Mesodermal cell (in vitro differentiated cells): ENCODE data around the gene WASF2.

ENCODE experiments used
- H3K27ac ChIP-seq: 2 replicates; pipeline ENCODE4 v1.7.0; 2013; ENCODE audit warnings: mild to moderate bottlenecking, low read depth, low read length, moderate library complexity; ENCODE audit not compliant: severe bottlenecking
- H3K36me3 ChIP-seq: 2 replicates; pipeline ENCODE4 v1.7.1; 2013; ENCODE audit warnings: mild to moderate bottlenecking, low read length, moderate library complexity; ENCODE audit not compliant: control insufficient read depth, insufficient read depth
- H3K4me1 ChIP-seq: one replicate; pipeline ENCODE4 v1.7.1; 2013; ENCODE audit warnings: mild to moderate bottlenecking, low read length; ENCODE audit not compliant: insufficient read depth, control insufficient read depth, poor library complexity, severe bottlenecking
- H3K4me3 ChIP-seq: 2 replicates; pipeline ENCODE4 v1.7.0; 2013; ENCODE audit warnings: low read length, control low read depth, mild to moderate bottlenecking; ENCODE audit not compliant: insufficient read depth, poor library complexity, severe bottlenecking; ENCODE audit errors: extremely low read depth
- H3K9me3 ChIP-seq: 2 replicates; pipeline ENCODE4 v1.7.1; 2013; ENCODE audit warnings: mild to moderate bottlenecking, low read length, moderate library complexity; ENCODE audit not compliant: control insufficient read depth
- WGBS, 2 experiments: methylation state at CpG; one replicate each; pipeline ENCODE4 v1.1.5; 2013; ENCODE audit warnings: missing lambda C conversion rate in 2 of 2; ENCODE audit not compliant: insufficient coverage in 2 of 2; 5-methylcytosine and 5-hydroxymethylcytosine counted together

WASF2 gene

DNA sequence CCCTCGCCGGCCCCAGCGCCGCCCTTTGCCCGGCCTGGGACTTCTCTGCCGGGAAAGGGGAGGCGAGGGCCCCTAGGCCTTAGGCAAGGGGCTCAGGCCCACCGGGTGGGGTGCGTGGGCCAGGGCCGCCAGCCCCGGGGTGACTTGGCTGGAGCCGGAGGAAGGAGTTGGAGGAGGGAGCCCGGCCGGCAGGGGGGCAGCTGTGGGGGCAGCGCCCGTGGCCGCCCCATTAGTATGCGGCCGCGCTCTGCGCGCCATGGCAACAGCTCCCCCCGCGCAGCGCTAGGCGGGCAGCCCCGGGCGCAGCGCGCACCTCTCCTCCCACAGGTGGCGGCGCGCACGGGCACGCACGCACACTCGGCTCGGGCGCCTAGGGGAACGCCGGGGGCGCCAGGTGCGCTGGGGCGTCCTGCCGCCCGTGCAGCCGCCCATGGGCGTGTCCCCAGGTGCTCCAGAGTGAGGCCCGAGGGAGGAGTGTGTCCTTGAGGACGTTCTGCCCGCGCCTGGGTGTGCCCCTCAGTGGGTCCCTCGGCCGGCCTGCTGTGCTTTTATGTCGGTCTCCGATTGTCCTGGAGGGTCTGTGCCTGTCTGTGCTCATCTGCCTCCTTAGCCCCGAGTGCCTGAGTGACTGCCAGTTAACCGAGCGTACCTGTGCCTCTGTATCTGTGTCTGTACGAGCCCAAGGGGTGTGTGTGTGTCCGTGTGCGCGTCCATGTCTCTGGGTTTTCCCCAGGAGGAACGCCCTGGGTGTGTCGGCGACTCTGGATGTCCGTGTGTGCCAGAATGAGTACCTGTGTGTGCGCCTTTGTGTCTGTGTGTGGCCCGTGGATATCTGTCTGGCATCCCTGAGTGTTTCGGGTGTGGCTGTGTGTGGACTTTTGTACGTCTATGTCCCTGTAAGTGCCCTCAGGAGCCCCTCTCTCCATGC, 38.2 kb upstream of the WASF2 start:
- H3K9me3 ChIP-seq = no peaks in the 10 kb centered on the region
- peaks cover 14% of the 10 kb centered on the region for H3K36me3 ChIP-seq
- H3K4me3 ChIP-seq = peak overlapping the region; percentile 21
- peaks cover 58% of the 10 kb centered on the region for H3K4me1 ChIP-seq
- WGBS, 2 experiments = 9 to 11% methylated on average over 59 to 61 of the region's 71 CpGs
- no peak overlapping the region for H3K27ac ChIP-seq

DNA sequence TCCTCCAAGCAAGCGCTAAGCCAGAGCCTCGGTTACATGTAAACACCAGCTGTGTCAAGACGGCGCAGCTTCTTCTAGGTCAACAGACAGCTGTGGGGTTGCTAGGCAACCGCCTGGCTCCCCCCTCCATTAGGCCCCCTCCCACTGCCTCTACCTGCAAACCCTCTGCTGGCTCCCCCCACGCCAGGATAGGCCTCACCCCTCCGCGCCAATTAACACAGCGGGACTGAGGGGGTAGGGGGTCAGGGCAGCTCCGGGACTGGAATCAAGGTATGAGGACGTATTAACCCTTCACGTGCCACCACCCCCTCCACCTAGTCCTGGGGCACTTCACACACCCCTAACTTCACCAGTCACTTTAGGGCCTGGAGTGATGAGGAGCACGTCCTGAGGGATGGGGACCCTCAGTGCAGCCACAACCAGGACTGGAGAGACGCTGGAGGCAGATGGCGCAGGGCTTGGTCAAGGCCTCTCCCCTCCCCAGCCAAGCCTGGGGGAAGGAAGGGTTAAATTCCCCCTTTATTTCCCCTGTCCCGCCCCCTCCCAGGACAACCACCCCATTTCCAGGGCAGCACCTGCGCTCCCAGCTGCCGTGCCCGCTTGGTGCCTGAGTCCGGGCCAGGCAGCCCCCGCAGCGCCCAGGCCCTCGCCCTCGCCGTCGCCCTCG, 37.4 kb upstream of the WASF2 start:
- H3K27ac ChIP-seq = peak overlapping the region; percentile 66
- 7 to 8% methylated on average over 14 to 16 of the region's 27 CpGs for whole genome bisulfite sequencing, 2 experiments
- H3K4me1 ChIP-seq = peaks cover 66% of the 10 kb centered on the region
- peak overlapping the region; percentile 21 for H3K4me3 ChIP-seq
- peaks cover 6% of the 10 kb centered on the region for H3K36me3 ChIP-seq
- no peaks in the 10 kb centered on the region for H3K9me3 ChIP-seq

DNA sequence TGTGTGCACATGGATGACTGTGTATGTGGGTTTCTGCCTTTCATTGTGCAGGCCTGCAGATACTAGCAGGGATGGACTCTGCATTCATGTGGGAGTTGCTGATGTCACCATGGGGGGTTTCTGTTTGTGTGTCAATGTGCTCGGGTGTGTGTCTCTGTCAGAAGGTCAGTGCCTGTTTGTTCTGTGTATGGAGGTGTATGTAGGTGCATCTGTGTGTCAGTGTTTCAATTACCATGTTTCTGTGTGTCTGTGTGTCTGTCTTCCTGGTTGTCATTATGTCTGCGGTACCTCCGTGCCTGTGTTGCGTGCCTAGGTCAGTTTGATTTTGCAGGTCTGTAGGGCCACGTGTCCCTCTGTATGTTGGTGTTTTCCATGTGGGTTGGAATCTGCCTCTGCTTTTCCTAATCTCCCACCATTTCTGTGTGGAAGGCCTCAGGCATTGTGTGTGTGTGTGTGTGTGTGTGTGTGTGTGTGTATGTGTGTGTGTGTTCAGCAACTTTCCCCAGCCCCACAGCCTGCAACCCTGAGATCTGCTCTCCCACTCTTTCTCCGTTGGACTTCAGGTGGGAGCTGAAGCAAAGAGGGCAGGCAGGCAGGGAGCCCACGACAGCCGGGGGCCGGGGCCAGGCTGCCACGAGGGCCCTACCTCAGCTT, 36.7 kb upstream of the WASF2 start:
- peak overlapping the region; percentile 66 for H3K27ac ChIP-seq
- 11 to 12% methylated on average over 5 to 6 of the region's 10 CpGs for WGBS, 2 experiments
- H3K4me3 ChIP-seq = no peak overlapping the region
- H3K9me3 ChIP-seq = no peaks in the 10 kb centered on the region
- H3K4me1 ChIP-seq = peaks cover 73% of the 10 kb centered on the region
- H3K36me3 ChIP-seq = no peaks in the 10 kb centered on the region

DNA sequence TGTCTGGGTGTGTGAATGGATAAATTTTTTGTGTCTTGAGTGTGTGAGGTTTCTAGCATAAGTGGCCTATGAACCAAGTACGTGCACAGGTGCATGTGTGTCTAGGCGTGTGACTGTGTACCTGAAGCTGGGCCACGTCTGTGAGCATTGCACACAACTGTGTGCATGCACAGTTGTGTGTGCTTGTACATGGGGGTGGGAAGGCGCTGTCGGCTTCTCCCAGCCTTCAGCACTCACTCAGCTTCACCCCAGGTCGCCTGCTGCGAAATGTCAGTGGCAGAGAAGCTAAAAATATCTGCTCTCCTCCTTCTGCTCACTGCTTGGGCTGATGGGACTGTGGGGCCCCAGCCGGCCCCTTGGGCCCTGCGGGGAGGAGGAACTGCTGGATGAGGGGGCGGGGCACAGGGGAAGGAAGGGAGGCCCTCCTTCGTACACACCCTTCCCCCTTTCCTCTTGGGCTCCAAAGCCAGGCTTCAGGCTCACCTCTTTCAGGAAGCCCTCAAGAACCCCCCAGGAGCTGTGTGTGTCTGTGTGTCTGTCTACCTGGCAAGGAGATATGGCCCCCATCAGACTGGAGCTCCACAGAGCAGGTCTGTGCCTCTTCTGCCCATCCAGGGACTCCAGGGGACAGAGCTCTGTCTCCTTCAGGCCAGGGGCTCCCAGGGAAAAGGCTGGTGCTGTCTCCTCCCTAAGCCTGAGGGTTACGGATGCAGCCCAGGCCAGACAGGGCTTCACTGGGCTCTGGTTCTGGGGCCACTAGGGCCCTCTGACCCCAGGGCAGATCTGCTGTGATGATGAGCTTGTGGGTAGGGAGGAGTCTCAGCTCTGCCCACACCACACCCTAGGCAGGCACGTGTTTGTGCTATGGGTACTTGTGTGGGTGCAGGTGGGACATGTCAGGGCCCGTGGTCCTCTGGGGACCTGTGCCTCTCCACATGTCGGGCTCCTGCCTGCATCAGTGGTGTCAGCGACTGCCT, 35.6 kb upstream of the WASF2 start:
- H3K27ac ChIP-seq = peak overlapping the region; percentile 53
- peaks cover 84% of the 10 kb centered on the region for H3K4me1 ChIP-seq
- peak overlapping the region; percentile 2 for H3K4me3 ChIP-seq
- H3K36me3 ChIP-seq = no peaks in the 10 kb centered on the region
- H3K9me3 ChIP-seq = no peaks in the 10 kb centered on the region
- 76 to 81% methylated on average over 7 of the region's 16 CpGs for WGBS, 2 experiments

DNA sequence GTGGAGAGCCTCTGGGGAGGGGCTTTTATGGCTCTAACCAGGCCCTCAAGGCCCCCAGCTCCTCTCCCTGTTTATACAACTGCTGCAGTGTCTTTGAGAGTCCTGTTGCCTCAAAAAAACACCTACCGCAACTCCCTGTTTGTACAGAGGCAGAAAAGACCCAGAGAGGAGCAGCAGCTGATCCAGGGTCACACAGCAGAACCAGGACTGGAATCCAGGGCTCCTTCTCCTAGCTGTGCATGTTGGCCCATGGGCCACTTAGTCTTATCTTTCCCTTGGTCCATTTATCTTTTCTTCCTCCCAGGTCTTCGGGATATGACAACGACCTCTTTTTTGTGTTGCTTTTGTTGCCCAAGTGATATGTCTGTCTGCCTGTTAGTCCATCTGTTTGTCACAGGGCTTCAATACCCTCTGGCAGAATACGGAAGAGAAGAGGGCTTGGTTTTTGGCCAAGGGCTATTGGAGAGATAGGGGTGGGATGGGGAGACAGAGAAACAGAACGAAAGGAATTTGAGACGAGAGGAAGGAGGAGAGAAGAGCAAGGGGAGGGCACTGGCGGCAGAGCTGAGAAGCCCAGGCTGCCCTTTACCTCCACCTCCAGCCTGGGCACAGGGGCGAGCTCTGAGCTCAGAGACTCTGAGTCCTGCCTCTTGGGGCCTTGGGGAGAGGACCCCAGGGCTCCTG, 33.5 kb upstream of the WASF2 start:
- no peaks in the 10 kb centered on the region for H3K36me3 ChIP-seq
- no peak overlapping the region for H3K4me3 ChIP-seq
- WGBS, 2 experiments = 57 to 73% methylated on average over 4 of the region's 8 CpGs
- no peaks in the 10 kb centered on the region for H3K9me3 ChIP-seq
- peaks cover 80% of the 10 kb centered on the region for H3K4me1 ChIP-seq
- H3K27ac ChIP-seq = peak overlapping the region; percentile 54

DNA sequence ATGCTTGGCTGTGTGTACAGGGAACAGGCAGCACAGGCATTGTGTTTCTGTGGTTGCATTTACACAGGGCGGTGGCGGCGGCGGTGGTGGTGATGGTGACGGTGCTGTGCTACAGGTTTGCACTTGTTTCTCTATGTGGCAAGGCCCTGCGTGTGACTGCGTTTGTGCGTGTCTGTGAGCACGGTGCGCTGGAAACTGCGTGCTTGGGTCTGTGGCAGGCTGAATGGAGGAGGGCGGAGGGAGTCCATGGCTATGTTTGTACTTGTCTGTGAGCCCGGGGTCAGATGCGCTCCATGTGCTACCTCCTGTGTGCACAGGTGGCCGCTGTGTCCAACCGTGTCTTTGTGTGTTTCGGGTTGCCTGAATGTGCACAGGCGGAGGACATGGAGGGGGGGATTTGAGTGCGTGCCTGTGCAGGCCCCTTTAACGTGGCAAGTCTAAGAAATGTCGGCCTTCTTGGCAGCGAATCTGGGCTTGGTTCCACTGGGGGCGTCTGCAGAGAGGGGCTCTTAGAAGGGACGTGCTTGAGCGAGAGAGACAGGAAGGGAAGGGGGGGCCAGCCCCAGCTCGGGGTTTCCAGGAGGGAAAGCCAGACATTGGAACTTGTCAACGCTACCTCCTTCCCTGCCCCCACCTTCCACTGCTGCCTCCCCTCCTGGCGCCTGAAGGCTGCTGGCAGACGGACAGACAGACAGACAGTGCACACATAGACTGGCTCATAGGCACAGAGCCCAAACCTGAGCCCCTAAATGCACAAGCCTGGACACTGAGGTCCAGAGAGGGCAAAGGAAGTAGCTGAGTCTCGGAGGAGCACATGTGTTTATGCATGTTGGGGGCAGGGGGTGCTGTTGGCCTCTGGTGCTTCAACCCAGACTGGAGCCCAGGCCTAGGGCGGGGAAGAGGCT, 32.7 kb upstream of the WASF2 start:
- WGBS, 2 experiments = 73 to 77% methylated on average over 28 of the region's 31 CpGs
- Histone ChIP-seq H3K4me1 (peaks cover 82% of the 10 kb centered on the region), H3K36me3 (no peaks in the 10 kb centered on the region), H3K27ac (peak overlapping the region; percentile 54), H3K4me3 (no peak overlapping the region), H3K9me3 (no peaks in the 10 kb centered on the region)

DNA sequence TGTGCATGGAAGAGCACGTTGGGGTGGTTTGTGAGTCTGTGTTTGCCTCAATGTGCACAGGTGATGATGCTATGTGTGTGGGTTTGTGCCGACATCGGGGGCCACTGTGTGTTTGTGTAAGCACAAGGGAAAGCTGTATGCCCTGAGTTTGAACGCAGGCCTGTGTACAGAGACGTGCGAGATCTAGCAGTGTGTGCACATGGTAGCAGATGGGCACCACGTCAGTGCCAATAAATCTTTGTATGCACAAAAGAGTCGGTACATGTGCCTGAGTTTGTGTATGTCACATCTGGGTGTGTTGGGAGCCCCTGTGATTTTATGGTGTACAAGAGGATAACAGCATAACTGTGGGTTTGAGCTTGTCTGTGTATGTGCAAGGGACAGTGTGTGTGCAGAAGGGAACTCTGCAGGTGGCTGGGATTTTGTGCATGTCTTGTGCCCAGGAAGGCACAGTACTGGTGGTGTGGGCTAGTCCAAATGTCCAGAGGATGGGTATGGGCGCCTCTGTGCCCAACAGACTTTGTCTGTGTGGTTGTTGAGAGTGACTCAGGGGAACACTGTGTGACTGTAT, 32.0 kb upstream of the WASF2 start:
- Histone ChIP-seq H3K9me3 (no peaks in the 10 kb centered on the region), H3K27ac (peak overlapping the region; percentile 29), H3K4me3 (no peak overlapping the region), H3K36me3 (no peaks in the 10 kb centered on the region), H3K4me1 (peaks cover 80% of the 10 kb centered on the region)
- 95 to 99% methylated on average over 9 of the region's 9 CpGs for WGBS, 2 experiments

DNA sequence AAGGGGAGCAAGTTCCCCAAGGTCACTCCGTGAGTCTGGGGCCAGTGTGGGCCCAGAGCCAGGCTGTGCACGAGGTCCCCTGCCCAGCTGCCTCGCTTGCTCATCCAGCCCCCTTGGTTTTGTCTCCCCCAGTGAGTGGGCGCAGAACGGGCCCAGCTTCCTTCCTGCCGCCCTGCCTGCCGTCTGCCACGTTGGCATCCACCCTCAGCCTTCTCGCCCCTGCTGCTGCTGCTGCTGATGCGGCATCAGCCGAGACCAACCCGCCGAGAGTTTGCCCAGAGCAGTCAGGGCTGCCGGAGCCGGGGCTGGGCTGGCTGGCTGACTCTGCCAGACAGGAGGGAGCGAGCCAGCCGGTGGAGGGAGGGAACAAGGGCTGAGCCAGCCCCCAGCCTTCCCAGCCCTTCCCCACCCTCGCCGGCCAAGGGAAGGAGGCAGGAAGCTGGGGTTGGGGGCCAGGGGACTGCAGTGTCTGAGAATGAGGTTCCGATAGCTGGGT, 31.4 kb upstream of the WASF2 start:
- Histone ChIP-seq H3K4me1 (peaks cover 74% of the 10 kb centered on the region), H3K36me3 (no peaks in the 10 kb centered on the region), H3K9me3 (no peaks in the 10 kb centered on the region), H3K27ac (peak overlapping the region; percentile 29), H3K4me3 (no peak overlapping the region)
- WGBS, 2 experiments = 87 to 93% methylated on average over 10 to 18 of the region's 20 CpGs

DNA sequence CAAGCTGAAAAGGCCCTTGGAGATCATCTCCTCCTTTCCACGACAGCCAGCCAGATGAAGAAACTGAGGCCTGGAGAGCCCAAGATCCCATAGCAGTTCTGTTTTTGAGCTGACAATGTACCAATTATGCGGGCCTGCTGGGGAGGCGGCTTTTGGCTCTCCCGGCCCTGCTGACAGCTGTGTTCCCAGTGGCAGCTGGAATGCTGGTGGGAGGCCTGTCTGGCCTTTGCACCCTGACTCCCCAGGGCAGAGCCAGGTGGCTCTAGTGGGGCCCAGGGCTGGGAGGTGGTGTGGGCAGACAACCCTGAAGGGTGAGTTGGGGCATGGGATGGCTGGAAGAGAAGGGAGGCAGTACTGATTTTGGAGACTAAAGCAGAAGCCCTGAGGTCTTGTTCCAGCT, 30.7 kb upstream of the WASF2 start:
- no peak overlapping the region for H3K27ac ChIP-seq
- WGBS, 2 experiments = 70 to 72% methylated on average over 4 of the region's 4 CpGs
- no peaks in the 10 kb centered on the region for H3K36me3 ChIP-seq
- no peak overlapping the region for H3K4me3 ChIP-seq
- H3K4me1 ChIP-seq = peaks cover 70% of the 10 kb centered on the region
- no peaks in the 10 kb centered on the region for H3K9me3 ChIP-seq
